Immature natural killer cell (primary cell): ENCODE data around the gene DLG1. TPM values are rescaled to one million over a fixed set of nuclear protein-coding genes. Genes with fewer than 3 reads are reported as not detected.

Source experiments
- DNase-seq, 3 donors: peaks; one replicate each; pipeline ENCODE4 v3.0.0; 2022; ENCODE audit warnings: mixed read lengths in 1 of 3
- H3K27ac Mint-ChIP-seq, 6 donors: one replicate each; pipeline ENCODE4 v1.8.0; 2020; ENCODE audit warnings: mixed read lengths in 6 of 6, mild to moderate bottlenecking in 5 of 6, inconsistent platforms in 4 of 6, moderate library complexity in 3 of 6
- H3K27me3 Mint-ChIP-seq, 3 donors: one replicate each; pipeline ENCODE4 v1.8.0; 2020 to 2021; ENCODE audit warnings: low read depth in 3 of 3, mild to moderate bottlenecking in 3 of 3, mixed read lengths in 3 of 3, moderate library complexity in 3 of 3, inconsistent platforms in 1 of 3
- H3K36me3 Mint-ChIP-seq, 3 donors: one replicate each; pipeline ENCODE4 v1.8.0; 2020; ENCODE audit warnings: mixed read lengths in 3 of 3, inconsistent platforms in 2 of 3, mild to moderate bottlenecking in 2 of 3
- H3K4me1 Mint-ChIP-seq, 2 donors: one replicate each; pipeline ENCODE4 v1.8.0; 2020; ENCODE audit warnings: inconsistent platforms in 2 of 2, mild to moderate bottlenecking in 2 of 2, mixed read lengths in 2 of 2, moderate library complexity in 1 of 2
- H3K4me3 Mint-ChIP-seq, 5 donors: one replicate each; pipeline ENCODE4 v1.8.0; 2020; ENCODE audit warnings: mild to moderate bottlenecking in 5 of 5, mixed read lengths in 5 of 5, inconsistent platforms in 3 of 5, moderate library complexity in 3 of 5
- H3K9me3 Mint-ChIP-seq, 6 donors: one replicate each; pipeline ENCODE4 v1.8.0; 2020; ENCODE audit warnings: mild to moderate bottlenecking in 6 of 6, mixed read lengths in 6 of 6, inconsistent platforms in 4 of 6, moderate library complexity in 3 of 6
- polyA plus RNA-seq, 3 donors: library from polyadenylated mRNA; unstranded; fragments of 300-500 nt; fragmentation: Illumina TruSeq; gene quantifications; one replicate each; pipeline ENCODE4 v1.2.3, GENCODE V29; 2021

DLG1 gene
- polyA plus RNA-seq, 3 donors from 2014 or later = 16.1 to 27.3 (median 26.3) TPM

DNA sequence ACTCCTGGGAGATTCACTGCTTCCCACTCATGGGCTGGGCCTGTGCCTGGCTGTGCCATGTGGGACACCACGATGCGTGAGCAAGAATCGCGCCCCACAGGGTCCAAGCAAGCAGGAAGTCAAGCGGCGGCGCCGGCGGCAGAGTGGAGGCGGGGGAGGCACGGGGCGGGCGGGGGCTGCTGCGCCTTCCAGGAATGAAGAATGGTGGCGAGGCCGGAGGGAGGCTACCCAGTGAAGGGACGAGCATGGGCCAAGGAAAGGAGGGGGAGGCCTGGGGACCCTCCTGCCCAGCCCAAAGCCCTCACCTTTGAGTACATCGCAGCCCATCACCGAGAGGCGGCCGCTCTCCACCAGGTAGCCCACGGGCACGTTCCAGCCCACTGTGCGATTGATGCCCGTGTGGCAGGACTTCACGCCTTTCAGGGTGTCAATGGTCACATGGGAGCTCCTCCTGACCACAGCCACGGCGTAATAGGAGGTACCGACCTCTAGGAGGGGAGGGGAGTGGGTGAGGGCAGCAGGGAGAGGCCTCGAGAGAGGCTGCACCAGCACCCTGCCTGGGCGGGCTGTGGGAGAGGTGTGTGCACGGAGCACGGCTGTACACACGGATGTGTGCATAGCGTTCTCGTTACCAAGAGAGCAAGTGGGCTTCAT, 274.3 kb downstream of the DLG1 start:
- H3K4me3 Mint-ChIP-seq = peak overlapping the region; percentile 78 to 87 (median 83)
- peak overlapping the region in 4 of 6 donors; percentile 3 to 67 (median 18) for H3K27ac Mint-ChIP-seq
- DNase-seq = peak; percentile 25 to 41 (median 33)
- peaks cover 21 to 23% of the 10 kb centered on the region in 2 donors for H3K4me1 Mint-ChIP-seq
- H3K27me3 Mint-ChIP-seq = peaks cover 2 to 5% (median 4%) of the 10 kb centered on the region in 3 donors
- H3K9me3 Mint-ChIP-seq = no peaks in the 10 kb centered on the region
- no peaks in the 10 kb centered on the region for H3K36me3 Mint-ChIP-seq

DNA sequence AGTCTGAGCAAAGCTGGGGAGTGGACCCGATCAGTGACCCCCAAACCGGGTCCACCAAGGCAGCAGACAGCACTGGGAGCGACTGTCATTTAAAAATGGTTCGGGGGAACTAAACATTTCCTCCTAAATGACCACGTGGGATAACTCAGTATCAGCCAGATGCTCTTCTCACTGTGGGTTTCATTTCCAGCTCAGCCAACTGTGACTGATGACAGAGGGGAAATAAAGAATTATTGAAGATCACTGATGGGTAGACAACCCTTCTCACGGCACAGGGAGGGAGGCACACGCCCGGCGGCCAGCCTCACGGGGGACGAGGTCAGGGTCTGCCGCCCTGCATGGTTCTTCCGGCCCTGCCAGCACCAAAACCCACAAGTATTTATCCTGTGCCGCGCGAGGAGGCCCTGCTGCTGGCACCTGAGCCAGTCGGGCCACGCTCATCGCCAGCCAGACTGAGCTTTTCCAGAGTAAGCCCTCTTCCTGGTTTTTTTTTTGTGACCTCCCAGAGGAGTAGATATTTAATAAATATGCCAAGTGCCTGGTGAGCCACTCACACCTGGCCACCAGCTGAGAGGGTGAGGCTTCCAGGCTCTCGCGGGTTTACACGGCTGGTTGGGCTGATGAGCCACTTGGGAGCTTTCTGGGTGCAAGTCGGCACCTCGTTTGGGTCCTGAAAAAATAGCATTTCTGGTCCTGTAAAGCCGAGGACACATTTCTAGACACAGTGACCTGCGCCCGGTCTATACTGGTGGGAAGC, 275.0 kb downstream of the DLG1 start:
- H3K27me3 Mint-ChIP-seq = peaks cover 2 to 5% (median 4%) of the 10 kb centered on the region in 3 donors
- no peaks in the 10 kb centered on the region for H3K36me3 Mint-ChIP-seq
- peak; percentile 22 to 33 (median 25) for DNase-seq
- no peaks in the 10 kb centered on the region for H3K9me3 Mint-ChIP-seq
- peak overlapping the region in 5 of 6 donors; percentile 55 to 85 (median 70) for H3K27ac Mint-ChIP-seq
- peaks cover 19 to 23% of the 10 kb centered on the region in 2 donors for H3K4me1 Mint-ChIP-seq
- H3K4me3 Mint-ChIP-seq = peak overlapping the region; percentile 78 to 87 (median 83)

DNA sequence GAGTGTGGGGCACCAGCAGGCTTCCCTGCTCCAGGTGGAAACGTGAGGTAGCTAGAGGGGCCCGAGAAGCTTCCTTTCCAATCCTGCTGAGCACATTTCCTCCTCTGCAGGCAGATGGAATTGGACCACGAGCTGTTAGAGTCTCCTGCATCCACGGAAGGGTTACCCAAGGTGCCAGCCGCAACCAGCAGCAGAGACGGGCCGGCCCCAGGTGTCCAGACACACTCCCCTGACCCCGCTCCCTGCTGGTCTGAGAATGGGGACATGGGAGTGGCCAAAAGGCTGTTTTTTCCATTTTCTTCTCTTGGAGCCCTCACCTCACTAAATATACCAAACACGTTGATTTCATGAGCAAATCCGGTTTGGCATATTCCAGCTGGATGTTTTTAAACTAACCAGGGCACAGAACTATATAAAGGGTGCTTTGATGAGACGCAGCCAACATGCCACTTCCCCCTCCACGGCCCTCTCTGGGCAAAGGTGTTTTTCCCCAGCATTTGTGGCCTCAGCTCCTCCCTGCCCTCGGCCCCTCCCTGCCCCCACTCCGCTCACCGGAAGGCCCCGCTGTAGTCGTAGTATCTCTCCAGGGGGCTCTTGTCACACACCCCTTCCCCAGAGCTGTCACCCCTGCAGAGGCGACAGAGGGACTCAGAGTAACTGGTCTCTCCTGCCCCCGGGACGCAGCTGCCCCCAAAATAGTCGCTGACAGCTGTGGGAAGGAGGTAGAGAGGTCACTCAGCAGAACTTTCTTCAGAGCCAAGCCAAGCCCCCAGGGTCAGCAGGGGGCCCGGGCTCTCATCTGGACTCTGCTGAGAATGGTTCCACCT, 275.8 kb downstream of the DLG1 start:
- Mint-ChIP-seq H3K36me3 (no peaks in the 10 kb centered on the region), H3K4me3 (peak overlapping the region; percentile 78 to 87 (median 83)), H3K27me3 (peaks cover 2 to 5% (median 4%) of the 10 kb centered on the region in 3 donors), H3K4me1 (peaks cover 18 to 23% of the 10 kb centered on the region in 2 donors), H3K27ac (peak overlapping the region in 3 of 6 donors; percentile 56 to 85 (median 70)), H3K9me3 (no peaks in the 10 kb centered on the region)
- no peak for DNase-seq

DNA sequence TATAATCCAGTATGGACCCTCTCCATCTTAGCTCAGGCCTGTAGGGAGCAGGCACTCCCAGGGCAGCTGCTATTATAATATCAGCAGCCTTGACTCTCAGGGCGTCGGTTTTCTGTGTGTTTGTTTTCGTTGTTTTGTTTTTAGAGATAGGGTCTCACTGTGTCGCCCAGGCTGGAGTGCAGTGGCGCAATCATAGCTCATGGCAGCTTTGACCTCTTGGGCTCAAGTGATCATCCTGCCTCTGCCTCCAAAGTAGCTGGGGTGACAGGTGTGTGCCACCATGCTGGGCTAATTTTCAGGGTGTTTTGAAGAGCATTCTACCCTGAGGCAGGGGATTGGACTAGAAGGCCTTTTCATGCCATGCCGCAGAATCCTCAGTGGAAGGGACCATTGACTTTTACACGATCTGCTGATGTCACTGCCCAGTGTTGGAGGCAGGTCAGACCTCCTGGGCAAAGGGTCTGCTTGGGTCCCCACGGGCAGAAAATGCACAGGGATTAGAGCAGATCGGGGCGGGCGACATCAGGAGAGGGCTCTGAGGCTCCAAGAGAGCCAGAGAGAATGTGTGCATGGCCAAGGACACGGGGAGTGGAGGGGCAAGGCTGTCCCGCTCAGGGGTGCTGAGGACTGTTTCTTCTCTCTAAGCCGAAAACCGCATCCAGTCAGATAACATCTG, 276.5 kb downstream of the DLG1 start:
- H3K4me3 Mint-ChIP-seq = no peak overlapping the region
- DNase-seq = no peak
- peaks cover 18 to 23% of the 10 kb centered on the region in 2 donors for H3K4me1 Mint-ChIP-seq
- peaks cover 2 to 5% (median 4%) of the 10 kb centered on the region in 3 donors for H3K27me3 Mint-ChIP-seq
- no peak overlapping the region for H3K27ac Mint-ChIP-seq
- H3K9me3 Mint-ChIP-seq = no peaks in the 10 kb centered on the region
- H3K36me3 Mint-ChIP-seq = no peaks in the 10 kb centered on the region

DNA sequence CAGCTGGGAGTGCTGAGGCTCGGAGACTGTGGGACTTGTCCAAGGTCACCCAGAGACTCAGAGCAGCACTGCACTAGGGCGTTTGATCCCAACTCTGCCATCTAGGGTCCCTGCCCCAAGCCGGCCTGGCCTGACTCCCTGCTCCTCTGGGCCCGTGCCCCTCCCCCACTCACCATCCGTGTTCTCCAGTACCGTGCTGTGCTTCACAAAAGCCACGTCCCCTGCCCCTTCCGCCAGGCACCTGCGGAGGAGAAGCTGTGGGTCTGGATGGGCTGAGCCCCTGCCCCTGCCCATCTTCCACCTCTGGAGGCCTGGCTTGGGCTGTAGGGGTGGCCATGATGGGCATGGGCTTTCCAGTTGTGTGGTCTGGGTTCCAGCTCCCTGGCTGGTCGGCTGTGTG, 277.2 kb downstream of the DLG1 start:
- DNase-seq = no peak
- Mint-ChIP-seq H3K4me3 (no peak overlapping the region), H3K27me3 (peaks cover 0 to 5% (median 4%) of the 10 kb centered on the region in 3 donors), H3K36me3 (no peaks in the 10 kb centered on the region), H3K4me1 (peaks cover 18 to 23% of the 10 kb centered on the region in 2 donors), H3K27ac (no peak overlapping the region), H3K9me3 (no peaks in the 10 kb centered on the region)

DNA sequence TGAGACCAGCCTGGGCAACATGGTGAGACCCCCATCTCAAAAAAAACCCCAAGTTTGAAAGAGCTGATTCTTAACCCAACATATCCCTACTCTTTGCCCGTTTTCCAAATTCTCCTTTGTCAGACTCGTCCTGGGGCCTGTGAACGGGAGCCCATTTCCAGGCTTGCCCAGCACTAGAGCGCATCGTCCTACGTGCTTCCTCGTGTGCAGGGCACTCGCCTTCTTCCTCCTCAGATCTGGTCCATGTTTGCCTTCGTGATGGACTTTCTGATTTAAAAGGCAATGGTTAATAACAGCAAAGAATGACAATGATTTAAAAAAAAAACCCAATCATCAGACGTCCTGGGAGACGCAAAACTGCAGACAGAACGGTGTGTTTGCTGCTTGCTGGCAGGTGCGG, 278.9 kb downstream of the DLG1 start:
- Mint-ChIP-seq H3K27me3 (peaks cover under 1 to 4% (median 1%) of the 10 kb centered on the region in 3 donors), H3K36me3 (no peaks in the 10 kb centered on the region), H3K4me1 (peaks cover 15 to 18% of the 10 kb centered on the region in 2 donors), H3K9me3 (no peaks in the 10 kb centered on the region), H3K27ac (no peak overlapping the region), H3K4me3 (no peak overlapping the region)
- no peak for DNase-seq

DNA sequence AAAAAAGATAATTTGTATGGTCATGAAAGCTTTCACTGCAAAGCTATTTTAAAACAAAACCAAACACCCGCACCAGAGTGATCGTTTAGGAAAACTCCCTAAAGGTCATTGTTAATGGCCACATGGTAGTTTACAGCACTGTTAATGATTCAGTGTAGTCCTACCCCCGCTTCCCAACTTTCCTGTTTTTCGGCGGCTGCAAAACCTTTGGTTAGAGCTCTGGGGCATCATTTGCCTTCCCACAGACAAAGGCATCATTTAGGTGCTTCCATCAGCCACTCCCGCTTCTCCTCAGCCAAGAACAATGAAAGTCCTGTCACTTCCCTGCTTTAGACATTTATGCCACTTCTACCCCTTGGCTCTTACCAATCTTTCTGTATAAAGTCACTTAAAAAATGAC, 279.4 kb downstream of the DLG1 start:
- Mint-ChIP-seq H3K36me3 (no peaks in the 10 kb centered on the region), H3K27ac (no peak overlapping the region), H3K4me1 (peaks cover 11 to 14% of the 10 kb centered on the region in 2 donors), H3K4me3 (no peak overlapping the region), H3K27me3 (peaks cover 0 to 4% (median 1%) of the 10 kb centered on the region in 3 donors), H3K9me3 (no peaks in the 10 kb centered on the region)
- DNase-seq = no peak

DNA sequence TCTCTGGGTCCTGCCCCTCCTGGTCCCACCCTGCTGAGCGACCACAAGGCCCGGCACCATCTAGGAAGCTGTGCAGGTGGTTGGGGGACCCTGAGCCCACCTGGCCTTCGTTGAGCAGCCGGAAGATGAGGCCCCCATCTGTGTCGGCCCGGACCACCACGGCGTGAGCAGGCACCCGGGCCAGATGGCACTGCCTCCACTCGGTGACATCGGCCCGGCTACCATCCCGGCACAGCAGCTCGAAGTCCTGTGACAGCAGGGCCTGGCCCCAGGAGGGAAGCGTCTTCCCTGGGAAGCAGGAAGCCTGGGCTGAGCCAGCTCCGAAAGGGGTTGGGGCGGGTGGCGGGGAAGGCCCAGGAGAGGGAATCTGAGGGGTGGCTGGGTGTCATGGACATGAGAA, 281.4 kb downstream of the DLG1 start:
- Mint-ChIP-seq H3K4me3 (no peak overlapping the region), H3K36me3 (no peaks in the 10 kb centered on the region), H3K4me1 (no peaks in the 10 kb centered on the region), H3K27me3 (peaks cover 0 to 2% (median 2%) of the 10 kb centered on the region in 3 donors), H3K27ac (no peak overlapping the region), H3K9me3 (no peaks in the 10 kb centered on the region)
- no peak for DNase-seq

DNA sequence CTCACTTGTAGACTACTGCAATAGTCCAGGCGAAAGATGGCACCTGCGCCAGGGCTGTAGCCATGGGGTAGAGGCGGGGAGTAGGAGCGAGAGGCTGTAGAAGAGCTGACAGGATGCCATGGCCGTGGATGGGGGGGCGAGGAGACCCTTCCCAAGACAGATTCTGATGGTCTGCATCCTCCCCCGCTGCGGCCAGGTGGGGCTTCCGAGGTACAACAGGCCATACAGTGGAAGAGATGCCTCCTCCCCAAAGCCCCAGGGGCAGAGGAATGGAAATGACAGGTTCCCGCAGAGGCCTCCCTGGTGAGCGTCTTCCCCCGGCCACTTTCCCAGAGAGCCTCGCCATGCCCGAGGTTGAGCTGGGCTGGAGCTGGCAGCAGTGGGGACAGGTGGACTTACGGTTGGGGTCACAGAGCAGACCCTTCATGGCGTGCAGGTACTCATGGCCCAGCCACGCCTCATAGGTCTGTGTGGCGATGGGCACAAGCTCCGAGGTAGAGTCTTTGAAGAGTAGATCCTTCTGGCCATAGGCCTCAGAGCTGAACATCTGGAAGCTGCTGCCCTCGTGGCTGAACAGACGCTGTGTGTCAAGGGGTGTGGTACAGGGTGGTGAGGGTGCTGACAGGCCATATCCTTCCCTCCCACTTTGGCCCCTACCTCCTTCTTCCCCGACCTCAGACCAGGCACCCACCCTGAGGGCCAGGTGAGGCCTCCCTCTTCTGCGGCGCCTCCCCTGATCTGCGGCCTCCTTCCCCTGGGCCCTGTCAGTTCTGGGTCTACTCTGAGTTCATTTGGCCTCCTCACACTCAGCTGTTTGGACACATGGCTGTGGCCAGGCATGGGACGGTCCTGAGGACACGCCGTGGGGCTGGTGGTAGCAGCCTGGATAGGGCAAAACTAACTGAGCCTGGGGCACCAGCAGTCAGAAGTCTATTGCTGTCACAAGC, 282.3 kb downstream of the DLG1 start:
- Mint-ChIP-seq H3K4me1 (no peaks in the 10 kb centered on the region), H3K9me3 (no peaks in the 10 kb centered on the region), H3K27me3 (peaks cover 0 to 2% (median 0%) of the 10 kb centered on the region in 3 donors), H3K4me3 (no peak overlapping the region), H3K36me3 (no peaks in the 10 kb centered on the region), H3K27ac (no peak overlapping the region)
- DNase-seq = no peak

DNA sequence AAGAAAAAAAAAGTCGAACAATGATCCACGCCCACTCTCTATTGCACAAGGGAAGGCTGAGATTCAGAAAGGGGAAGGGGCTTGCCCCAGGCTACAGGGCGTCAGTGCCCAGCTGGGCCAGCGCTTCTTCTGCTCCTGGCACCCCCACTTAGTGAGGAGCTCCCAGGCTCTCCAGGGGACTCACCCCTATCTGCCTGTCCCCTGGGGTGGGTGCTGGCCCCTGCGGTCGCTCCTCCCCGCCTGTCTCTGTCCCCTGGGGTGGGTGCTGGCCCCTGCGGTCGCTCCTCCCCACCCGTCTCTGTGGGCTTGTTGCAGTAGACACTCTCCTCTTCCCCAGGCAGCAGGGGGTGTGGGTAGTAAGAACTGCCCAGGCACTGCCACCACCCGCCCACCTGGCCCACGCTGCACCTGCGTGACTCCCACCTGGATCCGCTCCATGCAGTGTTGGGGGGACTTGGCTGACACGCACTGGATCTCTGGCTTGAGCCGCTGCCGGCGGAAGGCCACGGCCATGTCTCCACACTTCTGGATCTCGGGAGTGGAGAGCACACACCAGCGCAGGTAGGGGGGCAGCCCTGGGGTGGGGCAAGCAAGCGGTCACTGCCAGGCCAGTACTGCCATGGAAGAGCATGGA, 283.4 kb downstream of the DLG1 start:
- Mint-ChIP-seq H3K9me3 (no peaks in the 10 kb centered on the region), H3K27me3 (peaks cover 0 to 2% (median 0%) of the 10 kb centered on the region in 3 donors), H3K4me3 (no peak overlapping the region), H3K27ac (no peak overlapping the region), H3K4me1 (no peaks in the 10 kb centered on the region), H3K36me3 (no peaks in the 10 kb centered on the region)
- DNase-seq = no peak

DNA sequence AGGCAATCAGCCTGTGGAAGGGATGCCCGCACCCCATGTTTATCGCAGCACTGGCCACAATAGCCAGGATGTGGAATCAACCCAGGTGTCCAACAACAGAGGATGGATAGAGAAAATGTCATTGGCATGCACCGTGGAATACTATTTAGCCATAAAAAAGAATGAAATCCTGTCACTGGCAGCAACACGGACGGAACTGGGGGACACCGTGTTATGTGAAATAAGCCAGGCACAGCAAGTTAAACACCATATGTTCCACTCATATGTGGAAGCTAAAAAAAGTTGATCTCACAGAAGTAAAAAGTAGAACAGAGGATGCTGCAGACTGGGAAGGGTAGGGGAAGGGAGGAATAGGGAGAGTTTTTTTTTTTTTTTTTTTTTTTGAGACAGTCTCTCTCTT, 284.4 kb downstream of the DLG1 start:
- Mint-ChIP-seq H3K36me3 (no peaks in the 10 kb centered on the region), H3K4me1 (no peaks in the 10 kb centered on the region), H3K4me3 (no peak overlapping the region), H3K27ac (no peak overlapping the region), H3K9me3 (no peaks in the 10 kb centered on the region), H3K27me3 (peaks cover 0 to 2% (median 0%) of the 10 kb centered on the region in 3 donors)
- no peak for DNase-seq

DNA sequence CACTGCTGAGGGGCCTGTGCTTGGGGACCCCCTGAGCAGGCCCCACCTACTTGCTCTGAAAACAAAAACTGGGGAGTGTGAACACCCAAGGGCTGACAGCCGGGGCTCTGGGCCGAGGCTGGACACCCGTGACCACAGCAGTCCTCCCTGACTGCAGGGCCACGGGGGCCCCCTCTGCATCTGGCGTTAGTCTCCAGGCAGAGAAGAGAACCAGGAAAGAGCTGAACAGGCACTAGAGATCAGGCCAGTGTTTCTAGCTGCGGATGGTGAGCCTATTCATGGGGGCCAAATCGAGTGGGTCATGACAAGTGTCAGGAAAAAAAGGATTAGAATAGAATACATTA, 285.9 kb downstream of the DLG1 start:
- no peaks in the 10 kb centered on the region for H3K9me3 Mint-ChIP-seq
- H3K4me1 Mint-ChIP-seq = no peaks in the 10 kb centered on the region
- H3K27ac Mint-ChIP-seq = no peak overlapping the region
- no peaks in the 10 kb centered on the region for H3K36me3 Mint-ChIP-seq
- peaks cover 0 to 2% (median 0%) of the 10 kb centered on the region in 3 donors for H3K27me3 Mint-ChIP-seq
- no peak overlapping the region for H3K4me3 Mint-ChIP-seq
- DNase-seq = no peak
